ENCODE data around the gene CSNK1E. TPM values are rescaled to one million over a fixed set of nuclear protein-coding genes. Genes with fewer than 3 reads are reported as not detected.

The CSNK1E gene
- total RNA-seq, 1 donor from 2014 or later, result 402 TPM

- no peak for DNase-seq
- no peak for TF ChIP-seq CTCF (IDR thresholded peaks at IDR 0.05; ENCODE audit: partially characterized antibody, unreplicated experiment)
- Mint-ChIP-seq H3K27me3 (ENCODE audit: unreplicated experiment) (peaks cover 5% of the 10 kb centered on the region), H3K36me3 (ENCODE audit: unreplicated experiment) (peaks cover 11% of the 10 kb centered on the region), H3K9me3 (ENCODE audit: unreplicated experiment) (peaks cover 6% of the 10 kb centered on the region), H3K4me1 (ENCODE audit: low read depth, unreplicated experiment) (peaks cover 4% of the 10 kb centered on the region), H3K4me3 (ENCODE audit: unreplicated experiment) (no peak overlapping the region), H3K27ac (ENCODE audit: unreplicated experiment) (no peak overlapping the region)
Measured at GRCh38 chr22:38250643-38251340, 66.4 kb downstream of the CSNK1E start.

GRCh38 chr22:38249803-38250642 lies 67.2 kb downstream of the CSNK1E start:
- Mint-ChIP-seq H3K9me3 (ENCODE audit: unreplicated experiment) (peaks cover 6% of the 10 kb centered on the region), H3K36me3 (ENCODE audit: unreplicated experiment) (peaks cover 11% of the 10 kb centered on the region), H3K4me1 (ENCODE audit: low read depth, unreplicated experiment) (peaks cover 4% of the 10 kb centered on the region), H3K27ac (ENCODE audit: unreplicated experiment) (no peak overlapping the region), H3K4me3 (ENCODE audit: unreplicated experiment) (no peak overlapping the region), H3K27me3 (ENCODE audit: unreplicated experiment) (peaks cover 5% of the 10 kb centered on the region)
- no peak for TF ChIP-seq CTCF (IDR thresholded peaks at IDR 0.05; ENCODE audit: partially characterized antibody, unreplicated experiment)
- no peak for DNase-seq

GRCh38 chr22:38249301-38249700 lies 67.9 kb downstream of the CSNK1E start:
- Mint-ChIP-seq H3K27me3 (ENCODE audit: unreplicated experiment) (peaks cover 5% of the 10 kb centered on the region), H3K4me1 (ENCODE audit: low read depth, unreplicated experiment) (peaks cover 4% of the 10 kb centered on the region), H3K9me3 (ENCODE audit: unreplicated experiment) (peaks cover 6% of the 10 kb centered on the region), H3K36me3 (ENCODE audit: unreplicated experiment) (peaks cover 11% of the 10 kb centered on the region), H3K4me3 (ENCODE audit: unreplicated experiment) (no peak overlapping the region), H3K27ac (ENCODE audit: unreplicated experiment) (no peak overlapping the region)
- TF ChIP-seq CTCF (IDR thresholded peaks at IDR 0.05; ENCODE audit: partially characterized antibody, unreplicated experiment), result no peak
- no peak for DNase-seq

GRCh38 chr22:38248280-38248679 lies 69.0 kb downstream of the CSNK1E start:
- DNase-seq, result no peak
- peaks cover 11% of the 10 kb centered on the region for H3K36me3 Mint-ChIP-seq (ENCODE audit: unreplicated experiment)
- peaks cover 6% of the 10 kb centered on the region for H3K9me3 Mint-ChIP-seq (ENCODE audit: unreplicated experiment)
- H3K27ac Mint-ChIP-seq (ENCODE audit: unreplicated experiment), result no peak overlapping the region
- peaks cover 13% of the 10 kb centered on the region for H3K4me1 Mint-ChIP-seq (ENCODE audit: low read depth, unreplicated experiment)
- peak overlapping the region; percentile 20 for H3K4me3 Mint-ChIP-seq (ENCODE audit: unreplicated experiment)
- H3K27me3 Mint-ChIP-seq (ENCODE audit: unreplicated experiment), result peaks cover 7% of the 10 kb centered on the region
- no peak for TF ChIP-seq CTCF (IDR thresholded peaks at IDR 0.05; ENCODE audit: partially characterized antibody, unreplicated experiment)

- Mint-ChIP-seq H3K27me3 (ENCODE audit: unreplicated experiment) (peaks cover 7% of the 10 kb centered on the region), H3K27ac (ENCODE audit: unreplicated experiment) (peak overlapping the region; percentile 48), H3K4me1 (ENCODE audit: low read depth, unreplicated experiment) (peaks cover 14% of the 10 kb centered on the region), H3K4me3 (ENCODE audit: unreplicated experiment) (peak overlapping the region; percentile 20), H3K36me3 (ENCODE audit: unreplicated experiment) (peaks cover 11% of the 10 kb centered on the region), H3K9me3 (ENCODE audit: unreplicated experiment) (peaks cover 6% of the 10 kb centered on the region)
- TF ChIP-seq CTCF (IDR thresholded peaks at IDR 0.05; ENCODE audit: partially characterized antibody, unreplicated experiment), result no peak
- DNase-seq, result no peak
Measured at GRCh38 chr22:38247713-38248112, 69.5 kb downstream of the CSNK1E start.

All from glutamatergic neuron (in vitro differentiated cells).